Stimulated activated CD4-positive, alpha-beta T cell treated with anti-CD3 and anti-CD28 coated beads, Interleukin-4, amount 100 ng/mL, for 48 hours (primary cell): ENCODE data around the gene ZNG1C.
"Not testable (repeated sequence)": the region's sequence is repeated elsewhere in the genome, so short reads cannot be mapped to it uniquely, and the experiment has no call there.

Experiments
- DNase-seq, 2 donors: peaks; one replicate each; pipeline ENCODE4 v3.0.0-alpha.2; 2020; ENCODE audit warnings: low read depth in 2 of 2

ZNG1C gene

GRCh38 chr9:68241683-68242082, at the start of gene ZNG1C:
ZNG1C (plus strand) TSS chr9:68241983; CDS start chr9:68242032, 49 bp downstream.
- DNase-seq, result not testable (repeated sequence)

- not testable (repeated sequence) for DNase-seq
Observed at GRCh38 chr9:68242437-68242836, 654 bp downstream of the ZNG1C start.

- not testable (repeated sequence) for DNase-seq
Observed at GRCh38 chr9:68281041-68281440, 39.3 kb downstream of the ZNG1C start.

GRCh38 chr9:68302567-68302966, 60.8 kb downstream of the ZNG1C start, which contains the start of gene FOXD4L3:
FOXD4L3 (plus strand) TSS chr9:68302867; CDS start chr9:68302952, 85 bp downstream.
- DNase-seq, result not testable (repeated sequence)

- DNase-seq, result not testable (repeated sequence)
Observed at GRCh38 chr9:68303771-68304170, 62.0 kb downstream of the ZNG1C start.

GRCh38 chr9:68304212-68304611, 62.4 kb downstream of the ZNG1C start:
- DNase-seq, result not testable (repeated sequence)

- not testable (repeated sequence) for DNase-seq
Observed at GRCh38 chr9:68304777-68305176, 63.0 kb downstream of the ZNG1C start.

- not testable (repeated sequence) for DNase-seq
Observed at GRCh38 chr9:68305680-68306285, 64.0 kb downstream of the ZNG1C start.

- DNase-seq, result not testable (repeated sequence)
Observed at GRCh38 chr9:68306391-68306964, 64.7 kb downstream of the ZNG1C start.

GRCh38 chr9:68307127-68307526, 65.3 kb downstream of the ZNG1C start:
- not testable (repeated sequence) for DNase-seq

GRCh38 chr9:68307654-68308053, 65.9 kb downstream of the ZNG1C start:
- DNase-seq, result not testable (repeated sequence)

GRCh38 chr9:68311208-68311607, 69.4 kb downstream of the ZNG1C start:
- DNase-seq, result not testable (repeated sequence)

- DNase-seq, result not testable (repeated sequence)
Observed at GRCh38 chr9:68318209-68318608, 76.4 kb downstream of the ZNG1C start.

GRCh38 chr9:68323749-68324148, 82.0 kb downstream of the ZNG1C start:
- DNase-seq, result not testable (repeated sequence)

GRCh38 chr9:68324518-68324917, 82.7 kb downstream of the ZNG1C start:
- not testable (repeated sequence) for DNase-seq

- not testable (repeated sequence) for DNase-seq
Observed at GRCh38 chr9:68329106-68329505, 87.3 kb downstream of the ZNG1C start.

GRCh38 chr9:68330531-68331173, 88.9 kb downstream of the ZNG1C start:
- not testable (repeated sequence) for DNase-seq

GRCh38 chr9:68332122-68332521, 90.3 kb downstream of the ZNG1C start:
- not testable (repeated sequence) for DNase-seq

- DNase-seq, result not testable (repeated sequence)
Observed at GRCh38 chr9:68335935-68336334, 94.2 kb downstream of the ZNG1C start.

- DNase-seq, result not testable (repeated sequence)
Observed at GRCh38 chr9:68336639-68337339, 95.0 kb downstream of the ZNG1C start.

- DNase-seq, result not testable (repeated sequence)
Observed at GRCh38 chr9:68338000-68338399, 96.2 kb downstream of the ZNG1C start.
